ENCODE measurements around the gene ATPAF2.

The ATPAF2 gene

GRCh38 chr17:18038861-18039534 is at the start of gene ATPAF2, which contains the start of gene GID4:
ATPAF2 (minus strand) TSS chr17:18039168; CDS start chr17:18039013, 155 bp downstream.
GID4 (plus strand) TSS chr17:18039408; CDS start chr17:18039465, 57 bp downstream.
- DNase-seq, result peak; percentile 99

- peak; percentile 87 for DNase-seq
Measured at GRCh38 chr17:18087610-18088491, 48.9 kb upstream of the ATPAF2 start, which contains the start of gene DRG2. DRG2 (plus strand) TSS chr17:18087948; CDS start chr17:18088024, 76 bp downstream.

- DNase-seq, result no peak
Measured at GRCh38 chr17:18084256-18084655, 45.3 kb upstream of the ATPAF2 start.

- DNase-seq, result no peak
Measured at GRCh38 chr17:18079543-18079942, 40.6 kb upstream of the ATPAF2 start.

GRCh38 chr17:18076936-18077335 is 38.0 kb upstream of the ATPAF2 start:
- peak; percentile 56 for DNase-seq

GRCh38 chr17:18074566-18075272 is 35.8 kb upstream of the ATPAF2 start:
- DNase-seq, result peak; percentile 12

GRCh38 chr17:18071751-18072150 is 32.8 kb upstream of the ATPAF2 start:
- DNase-seq, result no peak

- DNase-seq, result peak; percentile 50
Measured at GRCh38 chr17:18070861-18071340, 31.9 kb upstream of the ATPAF2 start.

GRCh38 chr17:18069101-18069500 is 30.1 kb upstream of the ATPAF2 start:
- no peak for DNase-seq

- no peak for DNase-seq
Measured at GRCh38 chr17:18066866-18067265, 27.9 kb upstream of the ATPAF2 start.

- no peak for DNase-seq
Measured at GRCh38 chr17:18065546-18065945, 26.6 kb upstream of the ATPAF2 start.

GRCh38 chr17:18064053-18064452 is 25.1 kb upstream of the ATPAF2 start:
- no peak for DNase-seq

- no peak for DNase-seq
Measured at GRCh38 chr17:18059283-18059682, 20.3 kb upstream of the ATPAF2 start.

- DNase-seq, result no peak
Measured at GRCh38 chr17:18056214-18056613, 17.2 kb upstream of the ATPAF2 start.

- no peak for DNase-seq
Measured at GRCh38 chr17:18055597-18055996, 16.6 kb upstream of the ATPAF2 start.

GRCh38 chr17:18045691-18046350 is 6.9 kb upstream of the ATPAF2 start:
- DNase-seq, result no peak

GRCh38 chr17:18044609-18045008 is 5.6 kb upstream of the ATPAF2 start:
- no peak for DNase-seq

GRCh38 chr17:18043491-18043890 is 4.5 kb upstream of the ATPAF2 start:
- peak; percentile 19 for DNase-seq

GRCh38 chr17:18042983-18043382 is 4.0 kb upstream of the ATPAF2 start:
- no peak for DNase-seq

GRCh38 chr17:18041776-18042175 is 2.8 kb upstream of the ATPAF2 start:
- DNase-seq, result peak; percentile 24

GRCh38 chr17:18040261-18040858 is 1.4 kb upstream of the ATPAF2 start:
- DNase-seq, result no peak

Measured in fibroblast of upper back skin (primary cell).